ENCODE measurements around the gene SELENOP.

GRCh38 chr5:42826757-42827515 lies 15.2 kb upstream of the SELENOP start:
- TF ChIP-seq POLR2A (IDR thresholded peaks at IDR 0.05) (no peak), CTCF (IDR thresholded peaks at IDR 0.05) (no peak)

Data from ovary (tissue), 3 donors.